Psoas muscle (tissue), 8 donors: ENCODE results near the gene DSTYK. TPM values are rescaled to one million over a fixed set of nuclear protein-coding genes. Genes with fewer than 3 reads are reported as not detected.

ENCODE experiments used
- ATAC-seq, 4 donors: fragments of 200-7000 bp; cut with Tn5 transposase; one replicate each; pipeline ENCODE4 v1.9.1; 2020; ENCODE audit warnings: moderate library complexity in 3 of 4, mild to moderate bottlenecking in 2 of 4
- DNase-seq, 2 donors: peaks; one replicate each; pipeline ENCODE4 v3.0.0-alpha.2; 2020
- H3K27ac ChIP-seq: fragments of 200-600 bp; one replicate; pipeline ENCODE4 v1.8.0; 2022
- H3K27me3 ChIP-seq, 3 donors: fragments of 200-600 bp in 1 of 3; one replicate each; pipeline versions ENCODE4 v1.6.1 to v1.8.0; 2013 to 2022; ENCODE audit warnings: low read length in 2 of 3, mild to moderate bottlenecking in 2 of 3, moderate library complexity in 1 of 3; ENCODE audit not compliant: insufficient read depth in 3 of 3
- H3K36me3 ChIP-seq, 2 donors: fragments of 200-600 bp in 1 of 2; one replicate each; pipeline versions ENCODE4 v1.6.1 to v1.8.0; 2013 to 2022; ENCODE audit warnings: low read depth in 1 of 2, mild to moderate bottlenecking in 1 of 2, moderate library complexity in 1 of 2; ENCODE audit not compliant: insufficient read depth in 1 of 2
- H3K4me1 ChIP-seq: fragments of 200-600 bp; one replicate; pipeline ENCODE4 v1.8.0; 2022
- H3K4me3 ChIP-seq: fragments of 200-600 bp; one replicate; pipeline ENCODE4 v1.8.0; 2022; ENCODE audit warnings: mild to moderate bottlenecking
- H3K9me3 ChIP-seq: fragments of 200-600 bp; one replicate; pipeline ENCODE4 v1.8.0; 2022
- CTCF ChIP-seq: fragments of 200-600 bp; IDR thresholded peaks from one replicate; pipeline ENCODE4 v1.8.0; 2022; ENCODE audit warnings: antibody characterized with exemption
- WGBS, 3 donors: extraction: QIAGEN DNeasy Blood & Tissue Kit; methylation state at CpG; one replicate each; pipeline versions ENCODE4 v1.1.6 to v1.1.7; 2013; 5-methylcytosine and 5-hydroxymethylcytosine counted together
- intact Hi-C, 2 donors: fragments of 100-400 bp; cut with DNase I; formaldehyde crosslinking; loops; one replicate each; pipeline versions ENCODE4 v1.11.0 to v1.14.2; 2022
- polyA plus RNA-seq, 3 donors: library from polyadenylated mRNA; stranded (reverse); fragments of 200-250 nt; gene quantifications; one replicate each; pipeline ENCODE4 v1.2.3, GENCODE V29; 2013
- total RNA-seq, 4 donors: library from RNA; stranded (reverse); fragmentation: NEBNext Ultra II Directional in 2 of 4; extraction: Animal tissue kit (Norgen Biotek cat#: 25700) in 2 of 4; gene quantifications; one replicate each; pipeline versions ENCODE4 v1.2.1 to v1.2.4, GENCODE V29; 2021 to 2023
- donor health status: healthy with polysubstance abuse.
- donor health status: DM: no; HTN: no; CAD: no; lungs with moderate emphysema.
- donor health status: Bipolar disorder and iron deficiency.
- donor health status: healthy.
- donor health status: DM: yes; HTN: yes; CAD: no.
- donor health status: DM: no; HTN: no; CAD: no.
- donor health status: DM: no; HTN: no; CAD: no.
- donor health status: DM: yes; HTN: yes; CAD: no.

Gene DSTYK
- total and polyA plus RNA-seq, 7 donors = 2.3 to 22.6 (median 13.6) TPM

- no peaks in the 10 kb centered on the region for H3K9me3 ChIP-seq
- no peak overlapping the region for H3K4me3 ChIP-seq
- H3K4me1 ChIP-seq = no peaks in the 10 kb centered on the region
- H3K36me3 ChIP-seq = peaks cover 14 to 97% of the 10 kb centered on the region in 2 donors
- WGBS, 3 donors = 80 to 97% (median 90%) methylated on average over 5 of the region's 5 CpGs
- no peaks in the 10 kb centered on the region for H3K27me3 ChIP-seq
- no peak for TF ChIP-seq CTCF
- no peak for DNase-seq
- no peak for ATAC-seq
- no peak overlapping the region for H3K27ac ChIP-seq
- intact Hi-C loops = no loop called here
These were observed 101.8 kb downstream of the DSTYK start for GRCh38 chr1:205109711-205110110.

- DNase-seq = no peak
- no peak overlapping the region for H3K27ac ChIP-seq
- H3K4me1 ChIP-seq = no peaks in the 10 kb centered on the region
- intact Hi-C loops = no loop called here
- no peak for TF ChIP-seq CTCF
- H3K36me3 ChIP-seq = peaks cover 14 to 97% of the 10 kb centered on the region in 2 donors
- H3K4me3 ChIP-seq = no peak overlapping the region
- ATAC-seq = no peak
- H3K27me3 ChIP-seq = no peaks in the 10 kb centered on the region
- 70 to 96% (median 92%) methylated on average over 1 of the region's 1 CpG for WGBS, 3 donors
- no peaks in the 10 kb centered on the region for H3K9me3 ChIP-seq
These were observed 102.2 kb downstream of the DSTYK start for GRCh38 chr1:205109269-205109668.

- Histone ChIP-seq H3K4me3 (no peak overlapping the region), H3K4me1 (no peaks in the 10 kb centered on the region), H3K9me3 (no peaks in the 10 kb centered on the region), H3K27ac (no peak overlapping the region), H3K36me3 (peaks cover 12 to 97% of the 10 kb centered on the region in 2 donors), H3K27me3 (no peaks in the 10 kb centered on the region)
- WGBS, 3 donors = 77 to 80% (median 78%) methylated on average over 4 of the region's 4 CpGs
- DNase-seq (no peak), ATAC-seq (no peak)
- TF ChIP-seq CTCF = no peak
- intact Hi-C loops = no loop called here
These were observed 103.0 kb downstream of the DSTYK start for GRCh38 chr1:205108464-205108863.

- Histone ChIP-seq H3K9me3 (no peaks in the 10 kb centered on the region), H3K4me3 (no peak overlapping the region), H3K36me3 (peaks cover 15 to 97% of the 10 kb centered on the region in 2 donors), H3K27me3 (no peaks in the 10 kb centered on the region), H3K27ac (no peak overlapping the region), H3K4me1 (no peaks in the 10 kb centered on the region)
- ATAC-seq (no peak), DNase-seq (no peak)
- intact Hi-C loops = no loop called here
- no peak for TF ChIP-seq CTCF
- 91 to 96% (median 92%) methylated on average over 4 of the region's 4 CpGs for WGBS, 3 donors
These were observed 104.2 kb downstream of the DSTYK start for GRCh38 chr1:205107327-205107726.

- 97 to 99% (median 99%) methylated on average over 3 of the region's 3 CpGs for WGBS, 3 donors
- intact Hi-C loops = no loop called here
- ATAC-seq (no peak), DNase-seq (no peak)
- Histone ChIP-seq H3K27ac (no peak overlapping the region), H3K4me3 (no peak overlapping the region), H3K36me3 (peaks cover 19 to 100% of the 10 kb centered on the region in 2 donors), H3K9me3 (no peaks in the 10 kb centered on the region), H3K27me3 (no peaks in the 10 kb centered on the region), H3K4me1 (no peaks in the 10 kb centered on the region)
- no peak for TF ChIP-seq CTCF
These were observed 109.1 kb downstream of the DSTYK start for GRCh38 chr1:205102404-205102803.
